ENCODE results near the gene HLA-DQB2.
"Not testable (repeated sequence)": the region's sequence is repeated elsewhere in the genome, so short reads cannot be mapped to it uniquely, and the experiment has no call there.

HLA-DQB2 gene

GRCh38 chr6:32763421-32763820, at the start of gene HLA-DQB2:
HLA-DQB2 (minus strand) TSS chr6:32763532; CDS start chr6:32763470, 62 bp downstream.
- DNase-seq (ENCODE audit: insufficient read length, low spot score) = no peak
- no peak for FAIRE-seq

GRCh38 chr6:32809171-32809570, 45.8 kb upstream of the HLA-DQB2 start:
- DNase-seq (ENCODE audit: insufficient read length, low spot score) (no peak), FAIRE-seq (no peak)

DNA sequence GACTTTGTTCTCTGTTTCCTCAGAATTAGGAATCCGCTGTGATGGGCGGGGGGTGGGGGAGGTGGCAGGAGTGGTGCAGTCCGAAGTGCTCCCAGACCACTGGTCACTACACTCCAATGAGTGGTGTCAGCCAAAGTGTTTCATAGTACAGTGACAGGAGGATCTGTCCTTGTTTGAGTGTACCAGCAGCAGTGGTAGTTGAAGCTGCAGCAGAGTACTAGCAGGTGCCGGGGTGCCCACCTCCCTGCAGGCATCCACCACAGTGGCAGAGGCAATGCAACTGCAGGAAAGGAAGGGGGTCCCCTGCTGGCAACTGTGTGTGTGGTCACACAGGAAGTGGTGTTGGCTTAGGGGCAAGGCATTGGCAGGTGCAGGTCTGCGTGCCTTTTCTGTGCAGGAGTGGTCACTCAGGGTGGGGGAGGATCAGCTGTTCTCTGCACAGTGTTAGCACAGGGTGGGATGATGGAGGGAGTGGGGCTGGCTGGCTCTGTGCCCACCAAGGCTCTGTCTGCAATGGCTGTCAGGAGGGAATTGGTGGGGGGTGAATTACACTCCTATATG, 43.8 kb upstream of the HLA-DQB2 start:
- DNase-seq (ENCODE audit: insufficient read length, low spot score) = no peak
- FAIRE-seq = no peak

DNA sequence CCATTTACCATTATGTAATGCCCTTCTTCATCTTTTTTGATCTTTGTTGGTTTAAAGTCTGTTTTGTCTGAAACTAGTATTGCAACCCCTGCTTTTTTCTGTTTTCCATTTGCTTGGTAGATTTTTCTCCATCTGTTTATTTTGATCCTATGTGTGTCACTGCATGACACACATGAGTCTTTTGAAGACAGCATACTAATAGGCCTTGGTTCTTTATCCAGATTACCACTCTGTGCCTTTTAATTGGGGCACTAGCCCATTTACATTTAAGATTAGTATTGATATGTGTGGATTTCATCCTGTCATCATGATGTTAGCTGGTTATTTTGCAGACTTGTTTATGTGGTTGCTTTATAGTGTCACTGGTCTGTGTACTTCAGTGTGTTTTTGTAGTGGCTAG, 42.1 kb upstream of the HLA-DQB2 start:
- FAIRE-seq; DNase-seq (ENCODE audit: insufficient read length, low spot score): not testable (repeated sequence)

GRCh38 chr6:32803416-32803815, 40.1 kb upstream of the HLA-DQB2 start:
- FAIRE-seq (no peak), DNase-seq (ENCODE audit: insufficient read length, low spot score) (no peak)

DNA sequence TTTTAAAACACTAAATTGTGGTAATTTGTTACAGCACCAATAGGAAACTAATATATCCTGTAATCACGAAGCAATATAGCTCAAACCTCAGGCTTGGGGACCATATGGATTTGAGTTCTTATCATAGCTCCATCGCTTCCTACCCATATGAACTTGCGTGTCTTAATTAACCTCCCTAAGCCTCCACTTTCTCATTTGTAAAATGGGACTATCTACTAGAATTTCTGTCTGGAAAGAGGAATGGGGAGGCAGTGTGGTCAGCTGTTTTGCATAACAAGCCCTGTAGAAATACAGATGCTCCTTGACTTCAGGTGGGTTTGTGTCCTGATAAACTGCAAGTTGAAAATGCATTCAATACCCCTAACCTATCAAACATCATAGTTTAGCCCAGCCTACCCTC, 36.4 kb upstream of the HLA-DQB2 start:
- DNase-seq (ENCODE audit: insufficient read length, low spot score) (no peak), FAIRE-seq (peak; percentile 36)

GRCh38 chr6:32799168-32799567, 35.8 kb upstream of the HLA-DQB2 start:
- no peak for FAIRE-seq
- DNase-seq (ENCODE audit: insufficient read length, low spot score) = no peak

GRCh38 chr6:32796848-32797776, 33.8 kb upstream of the HLA-DQB2 start:
- DNase-seq (ENCODE audit: insufficient read length, low spot score) (peak; percentile 61), FAIRE-seq (peak; percentile 63)

DNA sequence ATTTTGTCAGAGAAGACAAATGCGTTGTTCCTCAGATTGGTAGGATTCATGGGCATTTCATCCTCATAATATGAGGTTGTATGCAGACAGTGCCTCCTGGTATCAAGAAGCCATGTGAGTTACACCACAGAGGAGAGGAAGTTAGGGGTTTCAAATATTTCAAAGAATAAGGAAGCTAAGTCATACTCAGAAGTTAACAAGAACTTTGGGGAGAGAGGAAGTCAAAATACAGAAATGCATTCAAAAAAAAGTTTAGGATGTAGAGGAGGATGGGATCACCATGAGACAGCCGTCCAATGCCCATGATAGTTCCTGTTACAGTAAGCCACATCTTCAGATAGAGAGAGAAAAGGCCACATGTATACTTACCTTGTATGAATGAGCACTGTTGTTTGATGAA, 31.2 kb upstream of the HLA-DQB2 start:
- no peak for FAIRE-seq

DNA sequence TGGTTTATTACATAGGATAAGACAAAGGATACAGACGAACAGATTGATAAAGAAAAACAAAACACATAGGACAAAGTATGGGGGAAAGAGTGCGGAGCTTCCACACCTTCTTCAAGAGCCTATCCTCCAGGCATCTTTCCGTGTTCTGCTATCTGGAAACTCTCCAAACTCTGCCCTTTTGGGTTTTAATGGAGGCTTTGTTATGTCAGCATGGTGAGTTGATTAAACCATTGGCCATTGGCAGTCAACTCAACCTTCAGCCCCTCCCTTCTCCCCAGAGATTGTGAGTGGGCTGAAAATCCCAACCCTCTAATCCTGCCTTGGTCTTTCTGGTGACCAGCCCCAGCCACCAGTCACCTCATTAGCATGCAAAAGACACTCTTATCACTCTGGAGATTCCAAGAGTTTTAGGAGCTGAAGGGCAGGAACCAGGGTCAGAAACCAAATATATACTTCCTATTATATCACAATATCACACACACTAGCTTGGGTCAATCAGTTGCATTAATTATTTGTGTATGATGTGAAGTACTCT, 29.6 kb upstream of the HLA-DQB2 start:
- no peak for DNase-seq (ENCODE audit: insufficient read length, low spot score)
- FAIRE-seq = no peak

More for the DNA sequence above, 31.2 kb upstream of the HLA-DQB2 start:
- no peak for DNase-seq (ENCODE audit: insufficient read length, low spot score)

GRCh38 chr6:32790306-32790705, 27.0 kb upstream of the HLA-DQB2 start:
- no peak for FAIRE-seq

GRCh38 chr6:32785781-32786533, 22.6 kb upstream of the HLA-DQB2 start:
- no peak for FAIRE-seq

More at GRCh38 chr6:32790306-32790705, 27.0 kb upstream of the HLA-DQB2 start:
- no peak for DNase-seq (ENCODE audit: insufficient read length, low spot score)

GRCh38 chr6:32782923-32783322, 19.6 kb upstream of the HLA-DQB2 start:
- not testable (repeated sequence) for DNase-seq (ENCODE audit: insufficient read length, low spot score); FAIRE-seq

More at GRCh38 chr6:32785781-32786533, 22.6 kb upstream of the HLA-DQB2 start:
- DNase-seq (ENCODE audit: insufficient read length, low spot score) = peak; percentile 60

DNA sequence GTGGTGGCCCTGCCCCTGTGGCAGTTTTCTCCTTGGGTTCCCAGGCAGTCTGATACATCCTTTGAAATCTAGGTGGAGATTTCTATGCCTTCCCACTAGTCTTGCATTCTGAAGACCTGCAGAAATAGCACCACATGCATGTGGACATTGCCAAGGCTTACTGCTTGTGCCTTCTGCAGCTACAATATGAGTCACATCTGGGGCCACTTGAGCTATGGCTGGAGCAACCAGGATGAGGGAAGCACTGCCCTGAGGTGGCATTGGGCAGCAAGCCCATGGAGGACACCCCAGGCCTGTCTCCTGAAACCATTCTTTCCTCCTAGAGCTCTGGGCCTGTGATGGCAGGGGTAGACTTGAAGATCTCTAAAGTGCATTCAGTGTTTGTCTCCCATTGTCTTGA, 15.7 kb upstream of the HLA-DQB2 start:
- no peak for FAIRE-seq

DNA sequence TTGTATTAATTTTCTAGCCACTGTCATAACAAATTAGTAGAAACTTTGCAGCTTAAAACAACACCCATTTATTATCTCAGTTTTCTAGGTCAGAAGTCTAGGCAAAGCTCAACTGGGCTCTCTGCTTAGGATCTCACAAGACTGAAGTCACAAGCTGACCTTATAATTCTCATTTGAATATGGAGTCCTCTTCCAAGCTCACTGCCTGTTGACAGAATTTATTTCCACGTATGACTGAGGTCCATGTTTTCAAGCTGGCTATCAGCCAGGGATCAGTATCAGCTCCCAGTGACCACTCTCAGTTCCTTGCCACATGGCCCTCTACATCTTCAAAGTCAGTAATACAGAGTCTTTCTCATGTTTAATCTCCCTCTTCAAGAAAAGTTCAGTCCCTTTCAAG, 11.7 kb upstream of the HLA-DQB2 start:
- FAIRE-seq = no peak

More for the DNA sequence above, 15.7 kb upstream of the HLA-DQB2 start:
- DNase-seq (ENCODE audit: insufficient read length, low spot score) = no peak

DNA sequence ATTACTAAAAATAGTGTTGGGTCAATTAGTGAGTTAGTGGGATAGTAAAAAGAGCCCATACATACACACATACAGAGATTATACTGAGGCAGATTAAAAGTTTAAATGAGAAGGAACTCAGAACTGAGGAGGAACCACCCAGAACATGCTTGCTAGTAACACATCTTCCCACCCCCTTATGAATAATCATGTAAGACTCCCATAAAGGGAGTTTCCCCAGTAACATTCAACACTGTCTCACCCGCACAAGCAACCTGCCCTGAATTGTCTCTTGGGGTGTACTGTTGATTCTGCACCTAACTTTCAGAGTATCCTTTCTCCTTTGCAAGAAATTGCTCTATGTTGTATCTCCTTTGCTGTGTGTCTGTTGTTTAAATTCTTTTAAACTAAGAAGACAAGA, 11.1 kb upstream of the HLA-DQB2 start:
- FAIRE-seq = no peak
- DNase-seq (ENCODE audit: insufficient read length, low spot score) = no peak

More for the DNA sequence above, 11.7 kb upstream of the HLA-DQB2 start:
- DNase-seq (ENCODE audit: insufficient read length, low spot score) = no peak

DNA sequence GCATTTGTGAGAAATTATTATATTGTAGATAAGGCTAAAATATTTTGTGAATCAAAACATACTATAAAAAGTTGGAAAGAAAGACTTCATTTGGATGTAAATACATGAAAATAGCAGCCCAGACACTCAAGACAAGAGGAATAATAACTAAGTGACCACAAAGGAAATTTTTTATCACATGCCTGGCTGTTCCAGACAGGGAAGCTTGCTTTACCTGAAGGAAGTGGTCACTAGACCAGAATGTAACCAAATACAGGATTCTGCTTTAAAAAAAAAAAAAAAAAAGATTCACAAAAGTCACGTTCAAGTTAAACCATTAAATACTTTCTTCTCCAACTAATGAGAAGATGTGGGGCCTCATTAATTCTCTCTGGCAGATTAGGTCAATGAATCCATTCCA, 9.3 kb upstream of the HLA-DQB2 start:
- FAIRE-seq (no peak), DNase-seq (ENCODE audit: insufficient read length, low spot score) (no peak)

- FAIRE-seq = no peak
- DNase-seq (ENCODE audit: insufficient read length, low spot score) = no peak
Measured at GRCh38 chr6:32764048-32764447, 716 bp upstream of the HLA-DQB2 start.

- no peak for FAIRE-seq
- no peak for DNase-seq (ENCODE audit: insufficient read length, low spot score)
Measured at GRCh38 chr6:32761548-32761947, 1.8 kb downstream of the HLA-DQB2 start.

GRCh38 chr6:32761072-32761471, 2.3 kb downstream of the HLA-DQB2 start:
- DNase-seq (ENCODE audit: insufficient read length, low spot score) = no peak
- FAIRE-seq = no peak

DNA sequence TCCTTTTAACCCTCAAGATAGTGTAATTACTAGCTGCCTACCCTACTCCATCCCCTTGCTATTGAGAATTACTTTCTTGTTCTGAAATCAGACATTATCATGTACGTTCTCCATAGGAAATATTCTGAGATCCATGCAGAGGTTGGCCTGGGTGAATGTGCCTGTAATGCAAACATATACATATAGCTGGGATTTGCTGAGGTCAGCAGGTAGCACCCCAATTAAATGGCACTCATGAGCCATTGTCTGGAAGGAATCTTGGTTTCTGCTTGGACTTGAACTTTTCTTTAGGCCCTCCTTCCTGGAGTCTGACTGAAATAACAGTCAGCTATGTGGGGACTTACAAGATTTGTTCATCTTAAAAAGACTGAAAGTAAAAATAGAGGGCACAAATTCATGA, 3.7 kb downstream of the HLA-DQB2 start:
- no peak for FAIRE-seq
- DNase-seq (ENCODE audit: insufficient read length, low spot score) = no peak

Measured in HTR-8/SVneo (cell line).